Activated CD4-positive, alpha-beta T cell treated with anti-CD3 and anti-CD28 coated beads, Interleukin-2, amount 50 U/mL, for 24 hours (primary cell): ENCODE results near the gene RAB6B.

Source experiments
- DNase-seq, 2 donors: peaks; one replicate each; pipeline ENCODE4 v3.0.0-alpha.2; 2020; ENCODE audit warnings: low read depth in 1 of 2, low spot score in 1 of 2

The RAB6B gene

DNA sequence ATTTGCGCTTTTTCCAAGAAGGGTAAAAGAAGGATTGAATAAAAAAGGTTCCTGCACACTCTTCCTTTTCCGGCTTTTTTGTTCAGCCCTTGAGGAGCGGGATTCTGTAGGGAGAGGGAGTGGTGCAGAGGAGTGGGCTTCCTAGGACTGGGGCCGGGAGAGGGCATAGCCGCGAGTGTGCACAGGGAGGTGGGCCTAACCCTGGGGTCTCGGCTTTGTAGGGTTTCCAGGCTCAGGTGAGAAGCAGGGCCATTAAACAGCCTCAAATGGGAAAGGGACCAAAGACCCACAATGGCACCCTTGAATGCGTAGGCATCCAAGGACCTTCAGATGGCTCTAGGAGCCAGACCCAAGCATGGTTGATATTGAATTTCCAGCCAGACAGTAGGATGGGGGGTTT, 35.4 kb upstream of the RAB6B start:
- no peak for DNase-seq

DNA sequence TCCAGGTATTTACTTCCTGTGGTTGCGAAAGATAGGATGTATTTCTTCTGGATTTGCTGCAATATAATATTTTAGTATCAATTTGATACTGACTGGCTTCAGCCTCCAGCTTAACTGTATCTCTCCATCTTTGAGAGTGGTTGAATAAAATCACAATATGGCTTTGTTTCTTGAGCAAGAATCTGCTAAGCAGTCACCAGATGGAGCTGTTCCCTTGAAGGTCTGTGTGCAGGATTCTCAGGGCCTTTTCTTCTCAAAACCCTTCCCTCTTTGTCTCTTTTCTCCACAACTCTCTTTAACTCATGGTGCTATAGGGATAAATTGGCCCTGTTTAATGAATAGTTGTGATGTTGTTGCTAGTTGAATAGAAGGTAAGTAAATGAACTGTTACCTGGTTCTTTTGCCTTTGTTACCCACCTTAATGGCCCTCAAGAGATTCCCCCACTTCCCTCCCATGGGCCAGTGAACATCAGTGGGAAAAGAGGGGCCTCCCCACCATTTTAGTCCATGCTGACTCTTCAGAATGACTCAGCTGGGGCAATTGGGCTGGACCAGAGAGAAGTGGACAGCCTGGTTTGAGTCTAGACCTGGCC, 34.8 kb upstream of the RAB6B start:
- DNase-seq, result no peak

DNA sequence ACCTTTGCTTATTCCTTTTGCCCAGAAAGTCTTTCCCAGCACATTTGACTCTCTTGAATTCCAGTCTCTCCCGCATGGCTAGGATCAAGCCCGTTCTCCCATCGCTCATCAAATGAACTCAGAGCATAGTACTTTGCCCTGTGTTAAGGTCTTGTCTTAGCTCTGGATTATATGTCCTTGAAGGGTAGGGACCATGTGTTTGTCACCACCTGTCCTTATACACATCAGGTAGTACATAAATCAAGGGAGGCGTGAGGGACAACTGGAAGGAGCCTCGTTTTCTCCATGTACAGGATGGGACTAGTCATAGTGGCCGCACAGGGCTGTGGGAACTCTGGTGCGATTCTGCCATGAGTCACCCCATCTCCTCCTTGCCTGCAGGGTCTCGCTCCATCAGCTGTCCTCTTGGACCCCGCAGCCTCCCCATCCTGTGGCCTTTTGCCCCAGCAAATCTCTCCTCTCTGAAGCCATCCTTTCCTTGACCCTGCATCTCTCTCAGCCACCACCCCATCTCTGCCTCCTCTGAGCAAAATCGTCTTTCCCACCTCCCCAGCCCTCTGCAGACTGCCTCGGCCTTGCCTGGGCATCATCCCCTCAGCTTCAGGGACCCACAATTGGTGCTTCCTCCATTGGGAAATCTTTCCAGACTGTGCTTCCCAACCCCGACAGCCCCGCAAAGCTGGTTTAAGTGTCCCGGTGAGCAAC, 33.4 kb upstream of the RAB6B start:
- DNase-seq, result no peak

DNA sequence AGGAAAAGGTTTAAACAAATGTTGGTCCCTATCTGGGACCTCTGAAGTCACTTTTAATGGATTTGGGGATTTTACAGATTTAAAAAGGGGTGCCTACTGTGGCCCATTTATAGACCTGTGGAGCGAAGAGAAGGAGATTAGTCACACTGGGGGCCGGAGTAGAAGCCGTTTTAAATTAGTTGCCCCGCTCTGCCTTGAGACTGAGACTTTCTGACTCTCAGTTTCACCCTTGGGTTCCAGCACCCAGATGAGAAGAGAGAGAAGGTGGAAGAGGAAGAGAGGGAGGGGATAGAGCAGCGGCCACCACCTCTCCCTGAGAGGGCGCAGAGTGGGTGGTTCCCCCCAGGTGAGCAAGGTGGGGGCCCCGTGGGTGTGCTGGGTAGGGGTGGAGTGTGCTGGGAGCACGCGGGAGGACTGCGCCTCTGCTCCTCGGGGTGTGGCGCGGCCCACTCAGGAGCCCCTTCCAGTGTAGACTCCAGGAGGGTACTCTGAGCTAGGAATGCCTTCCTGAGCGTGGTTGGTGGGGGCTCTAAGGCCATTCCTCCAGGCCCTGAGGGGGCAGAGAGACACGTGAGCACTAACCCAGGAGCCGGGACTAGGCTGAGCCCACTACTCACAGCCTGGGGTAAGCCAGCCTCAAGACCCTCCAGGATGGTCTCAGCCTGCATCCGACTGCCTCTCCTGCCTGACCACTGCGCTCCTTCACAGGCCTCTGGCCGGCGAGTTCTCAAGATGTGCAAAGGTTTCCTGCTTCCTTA, 32.6 kb upstream of the RAB6B start:
- no peak for DNase-seq

DNA sequence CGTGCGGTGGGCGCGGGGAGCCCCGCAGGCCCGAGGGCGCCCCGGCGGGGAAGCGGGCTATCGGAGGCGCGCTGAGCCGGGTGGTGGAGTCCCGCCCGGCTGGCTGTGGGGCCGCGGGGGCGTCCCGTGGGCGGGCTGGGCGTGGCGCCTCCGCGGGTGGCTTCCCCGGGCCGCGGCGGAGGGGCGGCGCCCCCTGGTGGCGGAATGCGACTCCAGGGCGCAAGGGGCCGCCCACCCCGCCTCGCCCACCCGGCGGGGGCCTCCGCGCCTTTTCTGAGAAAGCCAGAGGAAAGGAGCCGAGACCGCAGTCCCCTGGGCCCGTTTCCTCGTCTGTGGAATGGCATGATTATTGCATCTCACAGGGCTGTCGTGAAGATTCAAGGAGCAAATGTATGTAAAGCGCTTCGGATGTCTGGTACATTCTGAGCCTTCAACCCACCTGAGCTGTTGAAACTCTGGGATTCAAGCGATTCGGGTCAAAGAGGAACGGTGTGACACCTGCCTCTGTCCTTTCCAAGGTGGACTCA, 31.9 kb upstream of the RAB6B start:
- peak; percentile 50 to 58 for DNase-seq

DNA sequence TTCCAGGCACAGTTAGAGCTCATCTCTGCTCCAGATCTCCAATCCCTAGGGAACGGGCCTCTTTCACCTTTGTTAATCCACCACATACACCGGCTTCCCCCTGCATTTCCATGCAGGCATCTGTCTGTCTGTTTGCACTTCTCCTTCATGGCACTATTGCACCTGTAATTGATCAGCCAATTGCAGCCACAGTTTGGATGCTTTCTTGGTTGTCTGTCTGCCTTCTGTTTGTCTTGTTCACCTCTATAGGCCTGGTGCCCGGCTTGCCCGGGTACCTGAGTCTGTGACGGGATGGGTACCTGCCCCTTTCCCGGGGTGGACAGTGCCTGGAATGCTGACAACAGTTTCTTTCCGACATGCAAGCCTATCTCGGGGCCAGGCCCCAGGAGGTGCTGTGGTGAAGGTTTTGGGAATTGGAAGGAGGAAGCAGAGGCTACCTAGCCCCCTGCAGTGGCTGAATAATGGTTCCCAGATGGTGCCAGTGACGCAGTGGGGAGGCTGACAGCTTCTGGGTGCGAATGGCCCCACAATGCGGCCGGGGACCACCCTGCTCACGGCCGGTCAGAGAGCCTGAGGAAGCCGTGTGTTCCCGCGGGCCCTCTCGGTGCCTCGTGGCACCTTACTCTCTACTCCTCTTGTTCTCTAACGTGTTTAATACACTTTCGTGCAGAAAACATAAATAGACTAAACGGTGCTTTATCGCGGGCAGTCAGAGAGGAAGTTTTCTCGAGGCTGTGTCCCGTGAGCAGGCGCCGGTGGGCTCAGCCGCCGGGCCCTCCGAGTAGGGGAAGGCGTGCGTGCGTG, 31.3 kb upstream of the RAB6B start:
- DNase-seq, result no peak

DNA sequence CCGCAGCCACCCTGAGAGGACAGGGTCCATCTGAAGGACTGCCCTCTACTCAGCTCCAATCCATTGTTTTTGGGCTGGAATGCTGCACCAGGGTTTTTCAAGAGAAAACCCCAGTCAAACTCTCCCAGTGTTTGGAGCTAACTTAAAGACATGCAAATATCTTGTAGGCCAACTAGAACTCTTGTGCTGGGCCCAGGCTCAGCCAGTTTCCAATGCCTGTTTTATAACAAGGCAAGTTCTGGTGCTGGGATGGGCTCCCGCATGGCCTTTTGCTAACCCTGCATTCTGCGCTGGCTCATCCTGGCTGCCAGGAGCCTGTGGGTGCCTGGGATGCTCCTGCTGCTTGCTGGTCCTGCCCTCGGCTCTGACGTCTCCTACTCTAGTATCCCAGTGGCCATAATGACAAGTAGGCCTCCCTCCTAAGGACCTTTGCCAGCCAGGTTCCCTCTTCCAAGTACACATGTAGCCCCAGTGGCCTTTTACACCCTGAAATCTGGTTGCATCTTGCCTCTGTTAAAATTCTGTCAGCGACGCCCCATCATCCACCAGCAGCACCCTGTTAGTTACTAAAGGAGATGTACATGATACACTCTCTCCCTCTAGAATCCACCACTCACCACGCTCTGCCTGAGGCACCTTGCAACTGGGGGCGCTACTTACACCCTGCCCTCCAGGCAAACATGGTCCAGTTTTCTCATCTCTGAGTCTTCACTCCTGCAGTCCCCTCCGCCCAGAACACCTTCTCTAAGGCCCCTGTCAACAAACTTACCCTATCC, 30.5 kb upstream of the RAB6B start:
- no peak for DNase-seq

DNA sequence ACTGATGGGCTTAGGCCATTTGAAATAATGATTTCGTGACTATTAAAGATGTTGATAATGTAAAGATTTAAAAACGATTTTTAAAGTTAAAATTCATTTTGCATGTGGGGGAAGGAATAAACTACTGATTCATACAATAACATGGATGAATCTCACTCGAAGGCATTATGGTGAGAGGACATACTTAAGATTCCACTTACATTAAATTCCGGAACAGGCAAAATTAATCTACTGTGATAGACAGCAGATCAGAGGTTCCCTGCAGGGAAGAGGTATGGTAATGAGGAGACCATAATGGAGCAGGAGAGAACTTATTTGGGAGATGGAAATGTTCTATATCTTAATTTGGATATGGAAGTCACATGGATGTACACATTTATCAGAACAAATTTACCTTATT, 28.4 kb upstream of the RAB6B start:
- DNase-seq, result no peak

DNA sequence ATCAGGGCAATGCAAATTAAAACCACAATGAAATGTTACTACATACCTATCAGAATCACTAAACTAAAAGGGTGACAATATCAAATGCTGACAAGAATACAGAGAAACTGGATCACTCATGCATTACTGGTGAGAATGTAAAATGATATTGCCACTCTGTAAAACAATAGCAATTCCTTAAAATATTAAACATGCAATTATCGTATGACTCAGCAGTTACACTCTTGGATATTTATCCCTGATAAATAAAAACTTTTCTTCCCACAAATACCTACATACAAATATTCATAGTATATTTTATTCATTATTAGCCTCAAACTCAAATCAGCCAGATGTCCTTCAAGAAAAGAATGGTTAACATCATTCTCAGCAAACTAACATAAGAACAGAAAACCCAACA, 25.9 kb upstream of the RAB6B start:
- DNase-seq, result no peak

DNA sequence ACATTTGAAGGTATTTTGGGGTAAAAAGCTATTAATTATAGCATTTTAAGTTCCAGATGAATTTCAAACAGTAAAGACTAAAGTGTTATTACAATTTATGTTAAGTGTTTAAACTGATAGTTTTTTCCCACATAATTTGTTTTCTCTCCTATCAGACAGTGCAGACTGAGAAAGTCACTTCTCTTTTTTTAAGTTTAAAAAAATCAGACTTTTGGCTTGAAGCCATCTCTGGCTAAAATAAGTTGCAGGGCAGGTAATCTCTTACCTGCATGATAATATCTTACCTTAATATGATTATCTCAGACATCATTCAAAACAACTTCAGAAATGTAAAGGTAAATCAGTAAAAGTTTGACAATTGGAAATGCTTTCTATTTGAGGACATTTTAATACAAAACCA, 21.5 kb upstream of the RAB6B start:
- no peak for DNase-seq

DNA sequence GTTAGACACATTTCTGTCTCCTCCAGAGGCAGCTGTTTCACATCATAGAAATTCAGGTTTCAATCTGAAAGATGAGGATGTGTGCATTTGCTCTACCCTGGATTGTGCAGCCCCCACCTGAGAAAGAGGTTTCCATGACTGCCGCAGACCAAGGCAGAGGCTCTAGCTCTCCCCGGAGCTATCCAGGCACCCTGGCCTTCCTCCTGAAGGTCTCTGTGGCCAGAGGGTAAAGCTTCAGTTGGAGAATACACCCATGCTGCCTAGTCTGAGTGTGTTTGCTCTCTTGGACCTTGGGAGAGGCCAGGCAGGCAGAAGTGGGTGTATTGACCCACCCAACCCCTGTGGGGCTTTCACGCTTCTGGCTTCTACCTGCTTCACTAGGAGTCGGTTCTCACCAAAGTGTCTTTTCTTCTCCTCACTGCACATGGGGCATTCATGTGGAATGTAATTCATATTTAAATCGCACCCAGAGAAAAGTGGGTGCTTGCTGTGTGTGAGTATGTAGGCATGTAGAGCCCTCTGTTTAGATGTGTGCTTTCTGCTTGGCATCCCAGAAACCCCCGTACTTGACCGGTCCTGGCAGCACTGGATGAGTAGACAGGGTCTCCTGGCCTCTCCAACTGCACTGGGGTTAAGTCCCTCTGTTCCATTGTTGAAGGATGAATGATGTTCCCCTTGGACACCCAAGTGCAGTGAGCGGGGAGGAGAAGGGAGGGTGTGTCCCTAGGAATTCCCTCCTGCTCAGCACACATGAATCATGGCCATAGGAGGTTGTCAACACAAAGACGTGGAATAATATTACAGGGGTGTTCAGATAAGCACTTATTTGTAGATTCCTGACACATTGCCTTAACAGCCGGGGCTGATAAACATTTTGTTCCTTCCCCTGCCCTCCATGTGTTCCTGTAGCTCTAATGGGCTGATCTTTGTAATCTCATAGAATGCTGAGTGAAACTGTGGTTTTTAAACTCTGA, 20.3 kb upstream of the RAB6B start:
- DNase-seq, result no peak

DNA sequence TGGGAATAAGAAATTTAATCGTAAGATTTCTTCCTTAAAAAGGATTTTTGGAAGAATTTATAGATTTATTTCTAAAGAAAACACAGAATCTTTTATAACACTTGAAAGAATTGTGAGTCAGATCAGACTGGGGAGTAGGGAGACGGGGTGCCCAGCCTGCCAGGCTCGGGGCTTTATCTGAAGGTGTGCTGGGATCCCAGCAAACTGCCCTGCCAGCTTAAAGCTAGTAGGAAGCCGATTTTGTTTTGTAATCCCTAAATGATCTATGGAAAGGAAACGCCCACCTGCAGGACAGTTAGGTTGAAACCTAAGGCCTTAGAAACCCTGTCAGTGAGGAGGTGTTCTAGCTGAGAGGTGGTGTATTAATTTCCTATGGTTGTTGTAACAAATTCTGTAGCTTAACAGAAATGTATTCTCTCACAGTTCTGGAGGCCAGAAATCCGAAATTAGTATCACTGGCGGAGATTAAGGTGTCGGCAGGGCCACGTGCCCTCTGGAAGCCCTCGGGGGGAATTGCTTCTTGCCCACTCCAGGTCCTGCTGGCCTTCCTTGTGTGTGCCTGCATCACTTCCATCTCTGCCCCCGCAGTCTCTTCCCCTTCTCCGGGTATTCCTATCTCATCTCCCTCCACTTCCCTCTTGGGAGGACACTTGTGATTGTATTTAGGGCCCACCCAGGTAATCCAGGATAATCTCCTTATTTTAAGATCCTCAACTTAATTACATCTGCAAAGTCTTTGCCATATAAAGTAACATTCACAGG, 19.3 kb upstream of the RAB6B start:
- DNase-seq, result no peak

DNA sequence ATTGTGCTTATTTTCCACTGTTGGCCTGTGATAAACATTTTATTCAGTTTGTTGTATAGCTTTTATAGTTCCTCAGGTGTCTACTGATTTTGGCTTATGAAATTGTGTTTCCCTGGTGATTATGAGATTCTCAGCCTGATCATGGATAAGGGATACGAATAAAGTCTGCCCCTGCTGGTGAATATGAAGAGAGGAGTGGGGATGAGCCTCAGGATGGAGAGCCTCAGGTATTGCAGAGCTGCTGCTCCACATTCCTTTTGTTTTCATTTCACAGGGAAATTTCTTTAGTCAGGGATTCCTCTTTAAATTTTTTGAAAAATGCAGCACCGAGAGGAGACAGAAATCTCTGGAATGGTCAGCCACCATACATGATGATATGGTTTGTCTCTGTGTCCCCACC, 14.7 kb upstream of the RAB6B start:
- no peak for DNase-seq

DNA sequence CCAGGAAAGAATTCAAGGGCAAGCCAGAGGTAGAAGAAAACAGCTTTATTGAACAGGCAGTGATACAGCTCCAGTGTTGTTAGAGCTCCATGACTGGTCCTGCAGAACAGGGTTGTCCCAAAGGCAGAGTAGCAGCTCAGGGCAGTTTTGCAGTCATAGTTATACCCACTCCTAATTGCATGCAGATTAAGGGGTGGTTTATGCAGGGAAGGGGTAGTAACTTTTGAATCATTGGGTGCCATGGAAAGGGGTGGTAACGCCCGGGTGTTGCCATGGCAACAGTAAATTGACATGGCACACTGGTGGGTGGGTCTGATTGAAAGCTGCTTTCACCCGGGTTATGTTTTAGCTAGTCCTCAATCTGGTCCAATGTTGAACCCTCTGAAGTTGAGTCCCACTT, 9.7 kb upstream of the RAB6B start:
- DNase-seq, result no peak

DNA sequence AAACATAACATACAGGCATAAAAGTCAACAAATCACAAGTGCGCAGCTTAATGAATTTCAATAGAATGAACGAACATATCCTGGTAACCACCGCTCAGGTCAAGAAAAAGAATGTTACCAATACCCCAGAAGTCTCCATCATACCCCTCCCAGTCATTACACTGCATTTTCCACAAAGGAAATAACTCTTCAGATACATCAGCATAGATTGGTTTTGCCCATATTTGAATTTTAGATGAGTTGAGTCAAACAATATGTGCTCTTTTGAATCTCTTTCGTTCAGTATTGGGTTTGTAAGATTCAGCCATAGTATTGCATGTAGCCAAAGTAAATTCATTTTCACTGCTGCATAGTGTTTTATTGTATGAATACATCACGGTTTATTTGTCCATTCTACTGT, 6.2 kb upstream of the RAB6B start:
- no peak for DNase-seq

DNA sequence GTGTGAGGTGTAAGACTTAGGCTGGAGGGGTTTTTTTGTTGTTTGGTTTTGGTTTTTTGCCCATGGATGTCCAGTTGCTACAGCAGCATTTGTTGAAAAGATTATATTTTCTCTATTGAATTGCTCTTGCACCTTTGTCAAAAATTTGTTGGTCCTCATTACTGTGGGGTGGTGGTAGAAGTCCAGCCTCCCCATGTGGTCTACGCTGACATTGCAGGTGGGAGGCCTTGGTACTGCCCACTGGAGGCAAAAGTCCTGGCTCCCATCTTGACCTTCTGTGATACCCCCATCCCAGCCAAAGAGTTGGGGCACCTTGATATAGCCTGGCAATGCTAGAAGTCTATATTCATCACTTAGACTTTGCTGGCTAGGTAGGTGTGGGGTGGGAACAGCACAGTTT, 5.4 kb upstream of the RAB6B start:
- no peak for DNase-seq

DNA sequence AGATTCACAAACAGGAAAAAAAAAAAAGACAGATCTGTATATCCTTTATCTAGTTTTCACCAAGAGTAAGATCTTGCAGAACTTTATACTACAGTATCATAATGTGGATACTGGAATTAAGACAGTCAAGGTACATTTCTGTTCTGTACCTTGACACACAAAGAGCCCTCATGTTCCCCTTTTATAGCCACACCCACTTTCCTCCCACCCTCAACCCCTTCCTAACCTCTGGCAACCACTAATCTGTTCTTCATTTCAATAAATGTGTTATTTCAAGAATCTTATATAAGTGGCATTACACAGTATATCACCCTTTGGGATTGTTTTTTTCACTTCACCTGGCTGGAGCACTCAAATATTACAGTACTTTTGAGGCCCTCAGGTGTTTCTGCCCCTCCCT, 3.6 kb upstream of the RAB6B start:
- no peak for DNase-seq

DNA sequence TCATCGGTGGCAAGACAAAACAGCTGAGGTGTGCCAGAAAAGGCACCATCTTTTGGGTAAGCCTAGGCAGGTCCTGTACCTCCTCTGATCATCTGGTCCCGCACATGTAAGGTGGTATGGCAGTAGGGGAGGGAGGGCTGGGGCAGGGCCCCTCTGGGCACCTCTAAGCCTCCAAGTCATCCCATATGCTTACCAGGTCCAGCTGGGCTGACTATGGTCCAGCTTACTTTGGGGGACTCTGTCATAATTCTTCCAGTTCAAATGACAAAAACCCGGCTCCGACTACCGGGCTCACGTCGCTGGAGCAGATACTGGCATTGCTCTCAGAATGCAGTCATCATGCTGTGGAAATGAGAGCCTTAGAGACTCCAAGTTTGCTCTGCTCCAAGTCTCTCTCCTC, 1.9 kb upstream of the RAB6B start:
- no peak for DNase-seq
